ENCODE measurements around the gene KIF18A.

DNA sequence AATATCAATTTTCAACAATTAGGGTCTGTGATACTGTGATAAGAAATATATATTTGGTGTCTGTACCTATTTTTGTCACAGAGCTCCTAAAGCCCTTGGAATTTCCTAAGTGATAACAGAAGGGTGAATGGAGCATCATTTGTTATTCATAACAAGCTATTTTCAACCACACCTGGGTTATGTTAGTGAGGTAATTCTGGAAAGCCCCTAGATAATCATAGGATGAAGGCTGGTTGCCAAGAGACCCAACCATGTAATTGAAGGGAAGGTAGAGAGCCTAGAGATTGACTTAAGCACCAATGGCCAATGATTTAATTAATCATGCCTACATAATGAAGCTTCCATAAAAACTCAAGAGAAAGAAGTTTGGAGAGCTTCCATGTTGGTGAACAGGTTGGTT, 109.4 kb downstream of the KIF18A start:
- TF ChIP-seq, protein P1, sequence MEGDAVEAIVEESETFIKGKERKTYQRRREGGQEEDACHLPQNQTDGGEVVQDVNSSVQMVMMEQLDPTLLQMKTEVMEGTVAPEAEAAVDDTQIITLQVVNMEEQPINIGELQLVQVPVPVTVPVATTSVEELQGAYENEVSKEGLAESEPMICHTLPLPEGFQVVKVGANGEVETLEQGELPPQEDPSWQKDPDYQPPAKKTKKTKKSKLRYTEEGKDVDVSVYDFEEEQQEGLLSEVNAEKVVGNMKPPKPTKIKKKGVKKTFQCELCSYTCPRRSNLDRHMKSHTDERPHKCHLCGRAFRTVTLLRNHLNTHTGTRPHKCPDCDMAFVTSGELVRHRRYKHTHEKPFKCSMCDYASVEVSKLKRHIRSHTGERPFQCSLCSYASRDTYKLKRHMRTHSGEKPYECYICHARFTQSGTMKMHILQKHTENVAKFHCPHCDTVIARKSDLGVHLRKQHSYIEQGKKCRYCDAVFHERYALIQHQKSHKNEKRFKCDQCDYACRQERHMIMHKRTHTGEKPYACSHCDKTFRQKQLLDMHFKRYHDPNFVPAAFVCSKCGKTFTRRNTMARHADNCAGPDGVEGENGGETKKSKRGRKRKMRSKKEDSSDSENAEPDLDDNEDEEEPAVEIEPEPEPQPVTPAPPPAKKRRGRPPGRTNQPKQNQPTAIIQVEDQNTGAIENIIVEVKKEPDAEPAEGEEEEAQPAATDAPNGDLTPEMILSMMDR (IDR thresholded peaks at IDR 0.05): no peak
- TF ChIP-seq POLR2A (IDR thresholded peaks at IDR 0.05): no peak
